Measurements from ENCODE around the gene MACROD2. TPM values are rescaled to one million over a fixed set of nuclear protein-coding genes. Genes with fewer than 3 reads are reported as not detected.

Gene MACROD2
- total RNA-seq, 1 experiment from 2014 or later = 3.7 TPM

DNA sequence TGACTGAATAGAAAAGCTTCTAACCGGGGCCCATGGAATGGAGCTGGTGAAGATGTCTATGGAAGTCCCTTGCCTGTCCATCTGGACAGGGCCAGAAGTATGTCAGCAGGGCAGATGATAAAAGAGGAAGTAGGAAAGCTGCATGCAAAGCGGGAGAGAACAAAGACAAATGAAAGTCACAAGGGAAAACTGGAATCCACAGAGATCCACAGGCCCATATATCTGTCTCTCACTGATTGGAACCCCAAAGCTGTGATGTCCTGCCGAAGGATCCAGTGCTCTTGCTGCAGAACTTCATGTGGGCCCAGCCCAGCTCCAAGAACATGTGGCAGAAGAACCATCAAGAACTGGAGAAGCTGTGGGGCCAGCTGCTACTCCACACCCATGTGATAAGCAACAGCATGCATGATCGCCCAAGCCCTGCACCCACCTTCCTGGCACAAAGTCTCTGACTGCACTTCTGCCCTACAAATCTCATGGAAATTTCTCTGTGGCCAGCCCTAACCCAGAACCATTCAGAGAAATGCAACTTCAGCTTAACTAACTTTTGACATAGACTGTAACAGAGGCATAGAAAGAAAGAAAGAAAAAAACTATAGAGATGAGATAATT lies 1862.0 kb downstream of the MACROD2 start (continued):
- TF ChIP-seq ZNF274 (IDR thresholded peaks at IDR 0.05; ENCODE audit: low read depth, low read length) (no peak), ZFX (IDR thresholded peaks at IDR 0.05) (no peak), SRF (IDR thresholded peaks at IDR 0.05; ENCODE audit: low read depth) (no peak), EZH2 (IDR thresholded peaks at IDR 0.05) (no peak), CBX3 (IDR thresholded peaks at IDR 0.05; ENCODE audit: low read depth) (no peak), EZH2phosphoT487 (IDR thresholded peaks at IDR 0.05; ENCODE audit: borderline replicate concordance) (no peak)
- TF ChIP-seq, protein P1, sequence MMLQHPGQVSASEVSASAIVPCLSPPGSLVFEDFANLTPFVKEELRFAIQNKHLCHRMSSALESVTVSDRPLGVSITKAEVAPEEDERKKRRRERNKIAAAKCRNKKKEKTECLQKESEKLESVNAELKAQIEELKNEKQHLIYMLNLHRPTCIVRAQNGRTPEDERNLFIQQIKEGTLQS (IDR thresholded peaks at IDR 0.05) = no peak

DNA sequence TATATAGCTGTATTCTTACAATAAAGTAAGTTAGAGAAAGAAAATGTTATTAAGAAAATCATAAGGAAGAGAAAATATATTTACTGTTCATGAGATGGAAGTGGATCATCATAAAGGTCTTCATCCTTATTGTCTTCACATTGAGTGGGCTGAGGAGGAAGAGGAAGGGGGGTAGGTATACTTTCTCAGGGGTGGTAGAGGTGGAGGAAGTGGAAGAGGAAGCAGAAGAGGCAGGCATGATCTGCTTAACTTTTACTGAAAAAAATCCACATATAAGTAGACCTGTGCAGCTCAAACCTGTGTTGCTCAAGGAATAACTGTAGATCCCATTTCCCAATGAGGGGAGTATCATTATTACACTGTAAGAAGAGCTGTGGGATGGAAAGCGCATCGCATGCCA lies 1863.7 kb downstream of the MACROD2 start:
- Histone ChIP-seq H3K4me2 (ENCODE audit: low read length) (no peak overlapping the region), H3K4me1 (ENCODE audit: control insufficient read depth in 1 of 2, insufficient read depth in 2 of 2, low read length in 2 of 2) (no peaks in the 10 kb centered on the region), H2AFZ (ENCODE audit: low read depth, low read length, poor library complexity, severe bottlenecking) (no peak overlapping the region), H3K79me2 (ENCODE audit: insufficient read depth, low read length) (no peaks in the 10 kb centered on the region), H3K27ac (ENCODE audit: low read depth, low read length) (no peak overlapping the region), H3K9ac (ENCODE audit: low read length) (no peak overlapping the region), H4K20me1 (ENCODE audit: insufficient read depth) (no peaks in the 10 kb centered on the region), H3K36me3 (ENCODE audit: control insufficient read depth in 1 of 2, insufficient read depth in 2 of 2, low read length in 2 of 2) (no peaks in the 10 kb centered on the region), H3K9me2 (ENCODE audit: insufficient read depth) (no peaks in the 10 kb centered on the region), H3K27me3 (ENCODE audit: insufficient read depth, low read length) (no peaks in the 10 kb centered on the region), H3K4me3 (replicated peaks in 1 of 2; ENCODE audit: low read depth in 1 of 2, low read length in 2 of 2) (no peak overlapping the region), H3K9me3 (ENCODE audit: control insufficient read depth in 1 of 2, insufficient read depth in 1 of 2, low read depth in 1 of 2, low read length in 2 of 2) (peaks cover 12% of the 10 kb centered on the region in 2 experiments; a peak in 2 of 4 replicates)
- no TSS peak for BruUV-seq (replicated peaks)
- intact Hi-C loops (cut with micrococcal nuclease) = no loop called here
- ChIA-PET POLR2A (no interaction called here), RAD21 (ENCODE audit: low non-redundant PET in 1 of 2, low total read pairs in 2 of 2, uncharacterized antibody in 2 of 2, unreplicated experiment in 2 of 2) (no interaction called here), CTCF (no interaction called here)
- no peak for TF ChIP-seq SRF (IDR thresholded peaks at IDR 0.05; ENCODE audit: low read depth)
- TF ChIP-seq CEBPB (IDR thresholded peaks at IDR 0.05; ENCODE audit: low read depth) = no peak
- no peak for TF ChIP-seq YY1 (IDR thresholded peaks at IDR 0.05; ENCODE audit: extremely low read depth, insufficient replicate concordance, low read depth, low read length)
- no peak for TF ChIP-seq RAD21 (IDR thresholded peaks at IDR 0.05; ENCODE audit: low read depth)
- TF ChIP-seq, protein P2, sequence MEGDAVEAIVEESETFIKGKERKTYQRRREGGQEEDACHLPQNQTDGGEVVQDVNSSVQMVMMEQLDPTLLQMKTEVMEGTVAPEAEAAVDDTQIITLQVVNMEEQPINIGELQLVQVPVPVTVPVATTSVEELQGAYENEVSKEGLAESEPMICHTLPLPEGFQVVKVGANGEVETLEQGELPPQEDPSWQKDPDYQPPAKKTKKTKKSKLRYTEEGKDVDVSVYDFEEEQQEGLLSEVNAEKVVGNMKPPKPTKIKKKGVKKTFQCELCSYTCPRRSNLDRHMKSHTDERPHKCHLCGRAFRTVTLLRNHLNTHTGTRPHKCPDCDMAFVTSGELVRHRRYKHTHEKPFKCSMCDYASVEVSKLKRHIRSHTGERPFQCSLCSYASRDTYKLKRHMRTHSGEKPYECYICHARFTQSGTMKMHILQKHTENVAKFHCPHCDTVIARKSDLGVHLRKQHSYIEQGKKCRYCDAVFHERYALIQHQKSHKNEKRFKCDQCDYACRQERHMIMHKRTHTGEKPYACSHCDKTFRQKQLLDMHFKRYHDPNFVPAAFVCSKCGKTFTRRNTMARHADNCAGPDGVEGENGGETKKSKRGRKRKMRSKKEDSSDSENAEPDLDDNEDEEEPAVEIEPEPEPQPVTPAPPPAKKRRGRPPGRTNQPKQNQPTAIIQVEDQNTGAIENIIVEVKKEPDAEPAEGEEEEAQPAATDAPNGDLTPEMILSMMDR (IDR thresholded peaks at IDR 0.05 in 2 of 3, conservative IDR thresholded peaks at IDR 0.05 in 1 of 3; ENCODE audit: borderline replicate concordance in 1 of 3, insufficient read depth in 1 of 3, low read depth in 2 of 3, low read length in 2 of 3) = no peak
- no peak for TF ChIP-seq SP1 (IDR thresholded peaks at IDR 0.05; ENCODE audit: low read depth)
- no peak for TF ChIP-seq CBX3 (IDR thresholded peaks at IDR 0.05; ENCODE audit: low read depth)
- no peak for TF ChIP-seq FOSL1 (IDR thresholded peaks at IDR 0.05; ENCODE audit: low read depth)
- TF ChIP-seq JUND (IDR thresholded peaks at IDR 0.05) = no peak
- DNase-seq (ENCODE audit: low read depth, low spot score) (no peak), ATAC-seq (no peak)

Data from HCT116 (cell line).